ENCODE data around the gene PPP1R1C. TPM values are rescaled to one million over a fixed set of nuclear protein-coding genes. Genes with fewer than 3 reads are reported as not detected.

PPP1R1C gene
- total and polyA plus RNA-seq, 2 of the 13 experiments (the other 11 are each of a cell fraction or from before 2014, with no cell fraction given), result 1.5 to 3.5 TPM

DNA sequence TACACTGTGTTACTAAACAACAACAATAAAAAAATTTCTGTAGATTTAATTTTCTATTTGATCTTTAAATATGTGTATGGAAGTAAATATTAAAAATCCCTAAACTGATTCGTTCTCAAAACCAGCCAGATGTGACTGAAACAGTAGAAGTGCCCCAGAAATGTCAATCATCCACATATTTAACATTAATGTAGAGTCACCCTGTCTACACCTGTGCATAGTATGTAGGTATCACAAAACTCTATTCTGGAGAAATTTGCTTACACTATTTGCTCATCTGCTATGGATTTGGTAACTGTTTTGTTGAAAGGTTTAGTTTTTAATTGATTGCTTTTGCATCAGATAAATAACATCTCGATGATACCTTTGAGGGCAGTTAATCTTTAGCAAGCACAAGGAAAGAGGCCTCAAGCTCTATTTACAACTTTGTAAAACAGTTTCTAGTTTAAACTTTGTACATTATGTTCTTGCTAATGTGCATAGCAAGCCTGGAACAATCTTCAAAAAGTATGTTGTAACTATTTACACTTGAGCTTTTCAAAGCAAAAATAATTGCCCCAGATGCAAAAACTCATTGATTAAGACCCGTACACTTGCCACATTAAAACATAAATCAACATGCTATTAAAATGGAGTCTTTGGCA lies 76.8 kb downstream of the PPP1R1C start (continued):
- TF ChIP-seq PRDM15 (CRISPR knock-in tag; IDR thresholded peaks at IDR 0.05), result no peak
- no peak for TF ChIP-seq SOX6 (IDR thresholded peaks at IDR 0.05)
- TF ChIP-seq SOX6 (CRISPR knock-in tag; IDR thresholded peaks at IDR 0.05), result peak; percentile 76; the same call in 1 of the 2 replicates
- TF ChIP-seq, protein P1, sequence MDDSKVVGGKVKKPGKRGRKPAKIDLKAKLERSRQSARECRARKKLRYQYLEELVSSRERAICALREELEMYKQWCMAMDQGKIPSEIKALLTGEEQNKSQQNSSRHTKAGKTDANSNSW (CRISPR knock-in tag; IDR thresholded peaks at IDR 0.05; ENCODE audit: borderline replicate concordance), result no peak
- no peak for TF ChIP-seq NKX3-1 (CRISPR knock-in tag; IDR thresholded peaks at IDR 0.05)
- TF ChIP-seq CREB1 (IDR thresholded peaks at IDR 0.05), result no peak
- TF ChIP-seq CREB1 (CRISPR knock-in tag; IDR thresholded peaks at IDR 0.05), result peak; percentile 41
- no peak for TF ChIP-seq FOXP1 (IDR thresholded peaks at IDR 0.05)
- peak; percentile 73; the same call in 1 of the 2 replicates for TF ChIP-seq FOXP1 (CRISPR knock-in tag; IDR thresholded peaks at IDR 0.05)
- TF ChIP-seq ZNF639 (CRISPR knock-in tag; conservative IDR thresholded peaks at IDR 0.05), result no peak
- 0 out of 2 replicates have a peak, but pooled peaks have one; percentile 30 for TF ChIP-seq NCOA2 (CRISPR knock-in tag; IDR thresholded peaks at IDR 0.05)
- no peak for TF ChIP-seq HES4 (CRISPR knock-in tag; IDR thresholded peaks at IDR 0.05; ENCODE audit: borderline replicate concordance)
